ENCODE data around the gene TCHHL1.

TCHHL1 gene

DNA sequence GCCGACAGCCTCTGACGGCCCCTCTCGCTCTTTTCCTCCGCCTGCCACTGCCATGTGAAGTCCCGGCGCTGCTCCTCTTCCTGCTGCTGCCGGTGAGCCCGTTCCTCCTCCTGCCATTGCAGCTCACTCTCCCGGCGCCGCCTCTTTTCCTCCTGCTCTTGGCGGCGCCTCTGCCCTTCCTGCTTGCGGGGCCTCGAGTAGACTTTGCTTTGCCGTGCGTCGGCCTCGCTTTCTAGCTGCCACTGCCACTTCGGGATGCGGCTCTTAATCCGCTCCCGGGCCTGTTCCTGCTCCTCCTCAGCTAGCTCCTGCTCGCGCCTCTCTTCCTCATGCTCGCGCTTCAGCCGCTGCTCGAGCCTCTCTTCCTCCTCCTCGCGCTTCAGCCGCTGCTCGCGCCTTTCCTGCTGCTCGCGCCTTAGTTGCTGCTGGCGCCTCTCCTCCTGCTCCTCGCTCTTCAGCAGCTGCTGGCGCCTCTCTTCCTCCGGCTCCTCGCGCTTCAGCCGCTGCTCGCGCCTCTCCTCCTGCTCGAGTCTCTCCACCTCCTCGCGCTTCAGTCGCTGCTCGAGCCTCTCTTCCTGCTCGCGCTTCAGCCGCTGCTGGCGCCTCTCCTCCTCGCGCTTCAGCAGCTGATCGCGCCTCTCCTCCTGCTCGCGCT lies 22.1 kb upstream of the TCHHL1 start:
- H3K27me3 ChIP-seq (ENCODE audit: insufficient read depth, low read length), result peaks cover 89% of the 10 kb centered on the region
- H3K4me3 ChIP-seq (ENCODE audit: low read depth, low read length), result peak overlapping the region; percentile 79
- H3K27ac ChIP-seq (ENCODE audit: low read depth, low read length), result no peak overlapping the region
- H3K79me2 ChIP-seq (ENCODE audit: control insufficient read depth, insufficient read depth, low read length, unreplicated experiment), result no peaks in the 10 kb centered on the region
- H3K36me3 ChIP-seq (ENCODE audit: insufficient read depth, low read length), result no peaks in the 10 kb centered on the region
- peaks cover 4% of the 10 kb centered on the region for H3K4me1 ChIP-seq (ENCODE audit: control insufficient read depth, insufficient read depth, low read length, unreplicated experiment)
- peak overlapping the region; percentile 66 for H2AFZ ChIP-seq (ENCODE audit: low read length, unreplicated experiment)

GRCh38 chr1:152110365-152110859 lies 21.5 kb upstream of the TCHHL1 start:
- Histone ChIP-seq H3K27me3 (ENCODE audit: insufficient read depth, low read length) (peaks cover 90% of the 10 kb centered on the region), H3K79me2 (ENCODE audit: control insufficient read depth, insufficient read depth, low read length, unreplicated experiment) (no peaks in the 10 kb centered on the region), H2AFZ (ENCODE audit: low read length, unreplicated experiment) (peak overlapping the region; percentile 66), H3K4me3 (ENCODE audit: low read depth, low read length) (peak overlapping the region; percentile 79), H3K27ac (ENCODE audit: low read depth, low read length) (no peak overlapping the region), H3K36me3 (ENCODE audit: insufficient read depth, low read length) (no peaks in the 10 kb centered on the region), H3K4me1 (ENCODE audit: control insufficient read depth, insufficient read depth, low read length, unreplicated experiment) (peaks cover 4% of the 10 kb centered on the region)

DNA sequence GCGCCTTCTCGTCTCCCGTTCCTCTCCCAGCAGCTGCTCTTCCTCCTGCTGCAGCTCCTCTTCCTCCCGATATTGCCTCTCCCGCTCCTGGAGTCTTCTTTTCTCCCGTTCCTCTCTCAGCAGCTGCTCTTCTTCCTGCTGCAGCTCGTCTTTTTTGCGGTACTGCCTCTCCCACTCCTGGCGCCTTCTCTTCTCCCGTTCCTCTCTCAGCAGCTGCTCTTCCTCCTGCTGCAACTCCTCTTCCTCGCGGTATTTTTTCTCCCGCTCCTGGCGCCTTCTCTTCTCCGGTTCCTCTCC lies 21.1 kb upstream of the TCHHL1 start:
- H3K27me3 ChIP-seq (ENCODE audit: insufficient read depth, low read length), result peaks cover 90% of the 10 kb centered on the region
- no peak overlapping the region for H3K27ac ChIP-seq (ENCODE audit: low read depth, low read length)
- H3K4me3 ChIP-seq (ENCODE audit: low read depth, low read length), result peak overlapping the region; percentile 79
- no peaks in the 10 kb centered on the region for H3K36me3 ChIP-seq (ENCODE audit: insufficient read depth, low read length)
- H3K4me1 ChIP-seq (ENCODE audit: control insufficient read depth, insufficient read depth, low read length, unreplicated experiment), result peaks cover 4% of the 10 kb centered on the region
- no peaks in the 10 kb centered on the region for H3K79me2 ChIP-seq (ENCODE audit: control insufficient read depth, insufficient read depth, low read length, unreplicated experiment)
- peak overlapping the region; percentile 2 for H2AFZ ChIP-seq (ENCODE audit: low read length, unreplicated experiment)

GRCh38 chr1:152109231-152109997 lies 20.6 kb upstream of the TCHHL1 start:
- H3K27ac ChIP-seq (ENCODE audit: low read depth, low read length), result no peak overlapping the region
- peaks cover 90% of the 10 kb centered on the region for H3K27me3 ChIP-seq (ENCODE audit: insufficient read depth, low read length)
- no peaks in the 10 kb centered on the region for H3K36me3 ChIP-seq (ENCODE audit: insufficient read depth, low read length)
- H3K79me2 ChIP-seq (ENCODE audit: control insufficient read depth, insufficient read depth, low read length, unreplicated experiment), result no peaks in the 10 kb centered on the region
- peaks cover 4% of the 10 kb centered on the region for H3K4me1 ChIP-seq (ENCODE audit: control insufficient read depth, insufficient read depth, low read length, unreplicated experiment)
- H2AFZ ChIP-seq (ENCODE audit: low read length, unreplicated experiment), result no peak overlapping the region
- peak overlapping the region; percentile 79 for H3K4me3 ChIP-seq (ENCODE audit: low read depth, low read length)

DNA sequence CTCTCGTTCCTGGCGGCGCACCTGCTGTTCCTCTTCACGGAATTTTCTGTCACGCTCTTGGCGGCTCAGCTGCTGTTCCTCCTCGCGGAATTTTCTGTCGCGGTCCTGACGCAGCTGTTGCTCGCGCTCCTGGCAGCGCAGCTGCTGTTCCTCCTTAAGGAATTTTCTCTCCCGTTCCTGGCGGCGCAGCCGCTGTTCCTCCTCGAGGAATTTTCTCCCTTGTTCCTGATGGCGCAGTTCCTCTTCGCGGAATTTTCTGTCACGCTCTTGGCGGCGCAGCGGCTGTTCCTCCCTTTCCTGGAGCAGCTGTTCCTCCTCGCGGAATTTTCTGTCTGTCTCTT lies 20.0 kb upstream of the TCHHL1 start:
- Histone ChIP-seq H3K4me1 (ENCODE audit: control insufficient read depth, insufficient read depth, low read length, unreplicated experiment) (peaks cover 4% of the 10 kb centered on the region), H3K79me2 (ENCODE audit: control insufficient read depth, insufficient read depth, low read length, unreplicated experiment) (no peaks in the 10 kb centered on the region), H2AFZ (ENCODE audit: low read length, unreplicated experiment) (no peak overlapping the region), H3K36me3 (ENCODE audit: insufficient read depth, low read length) (no peaks in the 10 kb centered on the region), H3K27me3 (ENCODE audit: insufficient read depth, low read length) (peaks cover 90% of the 10 kb centered on the region), H3K4me3 (ENCODE audit: low read depth, low read length) (peak overlapping the region; percentile 79; the same call in 1 of the 2 replicates), H3K27ac (ENCODE audit: low read depth, low read length) (no peak overlapping the region)

- Histone ChIP-seq H3K27me3 (ENCODE audit: insufficient read depth, low read length) (peaks cover 90% of the 10 kb centered on the region), H3K79me2 (ENCODE audit: control insufficient read depth, insufficient read depth, low read length, unreplicated experiment) (no peaks in the 10 kb centered on the region), H2AFZ (ENCODE audit: low read length, unreplicated experiment) (peak overlapping the region; percentile 31), H3K4me3 (ENCODE audit: low read depth, low read length) (peak overlapping the region; percentile 66), H3K4me1 (ENCODE audit: control insufficient read depth, insufficient read depth, low read length, unreplicated experiment) (peaks cover 4% of the 10 kb centered on the region), H3K36me3 (ENCODE audit: insufficient read depth, low read length) (no peaks in the 10 kb centered on the region), H3K27ac (ENCODE audit: low read depth, low read length) (no peak overlapping the region)
These were observed 19.4 kb upstream of the TCHHL1 start for GRCh38 chr1:152107984-152108881.

DNA sequence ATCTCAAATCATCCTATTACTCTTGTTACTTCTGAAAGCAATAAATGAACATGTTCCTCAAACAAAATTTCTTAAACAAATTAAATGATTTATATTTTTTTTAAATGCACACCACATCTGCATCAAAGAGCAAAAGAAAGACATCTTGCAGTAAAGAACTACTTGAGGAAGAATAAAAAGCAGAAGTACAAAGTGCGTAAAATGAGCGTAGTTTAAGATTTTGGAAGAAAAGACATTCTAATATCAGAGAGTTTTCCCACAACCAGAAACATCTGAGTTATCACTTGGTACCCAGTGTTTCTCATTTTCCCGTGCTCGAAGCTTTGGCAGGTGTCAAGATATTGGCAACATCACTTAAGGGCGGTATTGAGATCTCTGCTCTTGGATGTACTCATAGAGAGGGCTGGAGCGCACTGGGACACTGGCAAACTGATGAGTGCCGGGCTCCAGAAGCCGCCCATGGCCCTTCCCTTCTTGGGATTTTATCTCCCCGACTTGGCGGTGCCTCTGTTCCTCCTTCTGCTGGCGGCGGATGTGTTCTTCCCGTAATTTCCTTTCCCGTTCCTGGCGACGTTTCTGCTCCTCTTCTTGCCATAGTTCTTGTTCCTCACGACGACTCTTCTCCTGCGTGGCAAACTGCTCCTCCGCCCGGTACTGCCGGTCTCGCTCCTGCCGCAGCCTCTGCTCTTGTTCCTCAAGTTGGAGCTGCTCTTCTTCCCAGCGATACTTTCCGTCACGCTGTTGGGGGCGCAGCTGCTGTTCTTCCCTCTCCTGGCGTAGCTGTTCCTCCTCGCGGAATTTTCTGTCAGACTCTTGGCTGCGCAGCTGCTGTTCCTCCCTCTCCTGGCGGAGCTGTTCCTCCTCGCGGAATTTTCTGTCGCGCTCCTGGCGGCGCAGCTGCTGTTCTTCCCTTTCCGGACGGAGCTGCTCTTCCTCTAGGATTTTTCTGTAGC lies 18.4 kb upstream of the TCHHL1 start:
- H3K79me2 ChIP-seq (ENCODE audit: control insufficient read depth, insufficient read depth, low read length, unreplicated experiment), result no peaks in the 10 kb centered on the region
- peak overlapping the region; percentile 22 for H2AFZ ChIP-seq (ENCODE audit: low read length, unreplicated experiment)
- H3K4me3 ChIP-seq (ENCODE audit: low read depth, low read length), result peak overlapping the region; percentile 66
- H3K36me3 ChIP-seq (ENCODE audit: insufficient read depth, low read length), result no peaks in the 10 kb centered on the region
- no peak overlapping the region for H3K27ac ChIP-seq (ENCODE audit: low read depth, low read length)
- peaks cover 88% of the 10 kb centered on the region for H3K27me3 ChIP-seq (ENCODE audit: insufficient read depth, low read length)
- H3K4me1 ChIP-seq (ENCODE audit: control insufficient read depth, insufficient read depth, low read length, unreplicated experiment), result no peaks in the 10 kb centered on the region

- H3K27ac ChIP-seq (ENCODE audit: low read depth, low read length), result no peak overlapping the region
- no peak overlapping the region for H2AFZ ChIP-seq (ENCODE audit: low read length, unreplicated experiment)
- no peaks in the 10 kb centered on the region for H3K36me3 ChIP-seq (ENCODE audit: insufficient read depth, low read length)
- H3K27me3 ChIP-seq (ENCODE audit: insufficient read depth, low read length), result peaks cover 96% of the 10 kb centered on the region
- H3K4me3 ChIP-seq (ENCODE audit: low read depth, low read length), result no peak overlapping the region
- H3K4me1 ChIP-seq (ENCODE audit: control insufficient read depth, insufficient read depth, low read length, unreplicated experiment), result no peaks in the 10 kb centered on the region
- no peaks in the 10 kb centered on the region for H3K79me2 ChIP-seq (ENCODE audit: control insufficient read depth, insufficient read depth, low read length, unreplicated experiment)
These were observed 16.0 kb upstream of the TCHHL1 start for GRCh38 chr1:152104854-152105253.

GRCh38 chr1:152096931-152097330 lies 8.1 kb upstream of the TCHHL1 start:
- Histone ChIP-seq H3K4me1 (ENCODE audit: control insufficient read depth, insufficient read depth, low read length, unreplicated experiment) (no peaks in the 10 kb centered on the region), H3K4me3 (ENCODE audit: low read depth, low read length) (no peak overlapping the region), H2AFZ (ENCODE audit: low read length, unreplicated experiment) (no peak overlapping the region), H3K27me3 (ENCODE audit: insufficient read depth, low read length) (peaks cover 87% of the 10 kb centered on the region), H3K79me2 (ENCODE audit: control insufficient read depth, insufficient read depth, low read length, unreplicated experiment) (no peaks in the 10 kb centered on the region), H3K36me3 (ENCODE audit: insufficient read depth, low read length) (no peaks in the 10 kb centered on the region), H3K27ac (ENCODE audit: low read depth, low read length) (no peak overlapping the region)

- Histone ChIP-seq H3K36me3 (ENCODE audit: insufficient read depth, low read length) (no peaks in the 10 kb centered on the region), H2AFZ (ENCODE audit: low read length, unreplicated experiment) (no peak overlapping the region), H3K79me2 (ENCODE audit: control insufficient read depth, insufficient read depth, low read length, unreplicated experiment) (no peaks in the 10 kb centered on the region), H3K4me1 (ENCODE audit: control insufficient read depth, insufficient read depth, low read length, unreplicated experiment) (no peaks in the 10 kb centered on the region), H3K4me3 (ENCODE audit: low read depth, low read length) (no peak overlapping the region), H3K27me3 (ENCODE audit: insufficient read depth, low read length) (peaks cover 79% of the 10 kb centered on the region), H3K27ac (ENCODE audit: low read depth, low read length) (no peak overlapping the region)
These were observed 2.1 kb downstream of the TCHHL1 start for GRCh38 chr1:152086760-152087159.
